ENCODE data around the gene ARMC2.

- TF ChIP-seq EZH2phosphoT487 (IDR thresholded peaks at IDR 0.05; ENCODE audit: unreplicated experiment) (no peak), CTCF (conservative IDR thresholded peaks at IDR 0.05; ENCODE audit: low read depth in 2 of 2) (no peak), EZH2 (IDR thresholded peaks at IDR 0.05; ENCODE audit: low read depth, unreplicated experiment) (no peak), REST (IDR thresholded peaks at IDR 0.05; ENCODE audit: unreplicated experiment) (no peak), STAT1 (IDR thresholded peaks at IDR 0.05; ENCODE audit: unreplicated experiment) (no peak), POLR2AphosphoS5 (IDR thresholded peaks at IDR 0.05; ENCODE audit: low read depth) (no peak), JUNB (IDR thresholded peaks at IDR 0.05; ENCODE audit: unreplicated experiment) (no peak), CREB1 (CRISPR knock-in tag; IDR thresholded peaks at IDR 0.05; ENCODE audit: low read depth) (no peak), NANOG (IDR thresholded peaks at IDR 0.05; ENCODE audit: borderline replicate concordance) (no peak), ZNF114 (CRISPR knock-in tag; IDR thresholded peaks at IDR 0.05) (no peak), ZNF331 (CRISPR knock-in tag; IDR thresholded peaks at IDR 0.05; ENCODE audit: low read depth) (no peak)
- TF ChIP-seq, protein P1, sequence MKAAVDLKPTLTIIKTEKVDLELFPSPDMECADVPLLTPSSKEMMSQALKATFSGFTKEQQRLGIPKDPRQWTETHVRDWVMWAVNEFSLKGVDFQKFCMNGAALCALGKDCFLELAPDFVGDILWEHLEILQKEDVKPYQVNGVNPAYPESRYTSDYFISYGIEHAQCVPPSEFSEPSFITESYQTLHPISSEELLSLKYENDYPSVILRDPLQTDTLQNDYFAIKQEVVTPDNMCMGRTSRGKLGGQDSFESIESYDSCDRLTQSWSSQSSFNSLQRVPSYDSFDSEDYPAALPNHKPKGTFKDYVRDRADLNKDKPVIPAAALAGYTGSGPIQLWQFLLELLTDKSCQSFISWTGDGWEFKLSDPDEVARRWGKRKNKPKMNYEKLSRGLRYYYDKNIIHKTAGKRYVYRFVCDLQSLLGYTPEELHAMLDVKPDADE (IDR thresholded peaks at IDR 0.05) = no peak
Measured at GRCh38 chr6:108850669-108851465, 2.6 kb downstream of the ARMC2 start.

Data from GM23338 (cell line).